Adrenal gland (tissue), 5 donors: Measurements from ENCODE around the gene MICU1.

Source experiments
- CTCF ChIP-seq, 6 experiments: fragments of 450-650 bp in 4 of 6; fragments of 200-600 bp in 2 of 6; sonication (generic) in 1 of 6; IDR thresholded peaks; 1 replicate in 5 of 6; 2 replicates in 1 of 6; pipeline versions ENCODE4 v1.5.1 to v1.8.0; 2016 to 2021; ENCODE audit warnings: antibody characterized with exemption in 6 of 6, mild to moderate bottlenecking in 2 of 6, moderate library complexity in 1 of 6
- POLR2A ChIP-seq, 2 donors: fragments of 450-650 bp; IDR thresholded peaks; one replicate each; pipeline ENCODE4 v1.6.1; 2017; ENCODE audit warnings: antibody characterized with exemption in 2 of 2, mild to moderate bottlenecking in 2 of 2, moderate library complexity in 1 of 2
- donor health status: DM: no; HTN: no; CAD: no.

GRCh38 chr10:72375585-72375984 lies 250.3 kb downstream of the MICU1 start:
- TF ChIP-seq CTCF (IDR thresholded peaks at IDR 0.05): no peak
- no peak for TF ChIP-seq POLR2A (IDR thresholded peaks at IDR 0.05)
